IPS-20b (cell line): Measurements from ENCODE around the gene KANSL3.

Experiments
- H3K27ac ChIP-seq: one replicate; pipeline ENCODE4 v1.5.1; 2013; ENCODE audit warnings: low read length
- H3K27me3 ChIP-seq: 2 replicates; pipeline ENCODE4 v1.6.1; 2013; ENCODE audit warnings: mild to moderate bottlenecking, low read length, inconsistent platforms; ENCODE audit not compliant: insufficient read depth
- H3K36me3 ChIP-seq: 2 replicates; pipeline ENCODE4 v1.6.1; 2013; ENCODE audit warnings: low read depth, mild to moderate bottlenecking, inconsistent platforms, low read length, moderate library complexity; ENCODE audit not compliant: insufficient read depth
- H3K4me1 ChIP-seq: 2 replicates; pipeline ENCODE4 v1.6.1; 2013; ENCODE audit warnings: mild to moderate bottlenecking, control low read depth, inconsistent platforms, low read length, moderate library complexity; ENCODE audit not compliant: insufficient read depth
- H3K4me3 ChIP-seq: 2 replicates; pipeline ENCODE4 v1.5.1; 2013; ENCODE audit warnings: mild to moderate bottlenecking, low read length, inconsistent platforms
- H3K9ac ChIP-seq: 2 replicates; pipeline ENCODE4 v1.6.1; 2013; ENCODE audit warnings: low read depth, mild to moderate bottlenecking, inconsistent platforms, low read length, moderate library complexity
- H3K9me3 ChIP-seq: 2 replicates; pipeline ENCODE4 v1.6.1; 2013; ENCODE audit warnings: mild to moderate bottlenecking, low read depth, low read length, inconsistent platforms; ENCODE audit not compliant: insufficient read depth

Gene KANSL3

GRCh38 chr2:96649342-96649741 is 11.2 kb upstream of the KANSL3 start:
- no peaks in the 10 kb centered on the region for H3K9me3 ChIP-seq
- no peaks in the 10 kb centered on the region for H3K4me1 ChIP-seq
- H3K27me3 ChIP-seq = no peaks in the 10 kb centered on the region
- no peak overlapping the region for H3K27ac ChIP-seq
- no peak overlapping the region for H3K4me3 ChIP-seq
- H3K36me3 ChIP-seq = no peaks in the 10 kb centered on the region
- H3K9ac ChIP-seq = no peak overlapping the region

DNA sequence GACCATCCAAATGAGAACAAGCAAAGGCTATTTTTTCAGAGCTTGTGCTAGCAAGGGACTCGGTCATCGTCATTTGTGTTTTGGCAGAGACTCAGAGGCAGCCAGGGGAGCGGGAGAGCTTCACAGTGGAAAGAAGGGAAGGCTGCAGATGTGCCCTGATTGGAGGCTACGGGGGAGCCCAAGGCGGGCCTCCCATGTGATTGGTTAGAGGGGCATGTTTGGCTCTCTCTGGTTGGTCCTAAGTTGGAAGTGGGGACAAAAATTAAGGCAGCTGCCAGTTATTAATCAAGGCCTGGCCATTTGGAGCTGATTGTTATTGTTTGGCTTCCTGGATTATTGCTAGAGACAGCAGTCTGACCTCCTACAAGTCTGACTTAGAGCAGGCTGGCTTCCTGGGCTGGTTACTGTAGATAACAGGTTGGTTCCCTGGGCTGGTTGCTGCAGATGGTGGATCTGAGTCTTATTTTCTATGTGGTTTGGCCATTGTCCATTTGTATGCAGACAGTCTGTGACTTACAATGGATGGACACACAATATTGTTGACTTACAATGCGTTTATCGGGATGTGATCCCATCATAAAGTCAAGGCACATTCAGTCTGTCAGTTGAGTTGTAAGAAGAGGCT is 10.3 kb upstream of the KANSL3 start:
- Histone ChIP-seq H3K4me1 (no peaks in the 10 kb centered on the region), H3K36me3 (no peaks in the 10 kb centered on the region), H3K27me3 (no peaks in the 10 kb centered on the region), H3K4me3 (no peak overlapping the region), H3K9me3 (no peaks in the 10 kb centered on the region), H3K9ac (no peak overlapping the region), H3K27ac (no peak overlapping the region)

- H3K4me3 ChIP-seq = no peak overlapping the region
- H3K4me1 ChIP-seq = no peaks in the 10 kb centered on the region
- H3K9me3 ChIP-seq = no peaks in the 10 kb centered on the region
- no peaks in the 10 kb centered on the region for H3K27me3 ChIP-seq
- no peak overlapping the region for H3K9ac ChIP-seq
- H3K27ac ChIP-seq = no peak overlapping the region
- H3K36me3 ChIP-seq = no peaks in the 10 kb centered on the region
These were observed 9.6 kb upstream of the KANSL3 start for GRCh38 chr2:96647681-96648080.

DNA sequence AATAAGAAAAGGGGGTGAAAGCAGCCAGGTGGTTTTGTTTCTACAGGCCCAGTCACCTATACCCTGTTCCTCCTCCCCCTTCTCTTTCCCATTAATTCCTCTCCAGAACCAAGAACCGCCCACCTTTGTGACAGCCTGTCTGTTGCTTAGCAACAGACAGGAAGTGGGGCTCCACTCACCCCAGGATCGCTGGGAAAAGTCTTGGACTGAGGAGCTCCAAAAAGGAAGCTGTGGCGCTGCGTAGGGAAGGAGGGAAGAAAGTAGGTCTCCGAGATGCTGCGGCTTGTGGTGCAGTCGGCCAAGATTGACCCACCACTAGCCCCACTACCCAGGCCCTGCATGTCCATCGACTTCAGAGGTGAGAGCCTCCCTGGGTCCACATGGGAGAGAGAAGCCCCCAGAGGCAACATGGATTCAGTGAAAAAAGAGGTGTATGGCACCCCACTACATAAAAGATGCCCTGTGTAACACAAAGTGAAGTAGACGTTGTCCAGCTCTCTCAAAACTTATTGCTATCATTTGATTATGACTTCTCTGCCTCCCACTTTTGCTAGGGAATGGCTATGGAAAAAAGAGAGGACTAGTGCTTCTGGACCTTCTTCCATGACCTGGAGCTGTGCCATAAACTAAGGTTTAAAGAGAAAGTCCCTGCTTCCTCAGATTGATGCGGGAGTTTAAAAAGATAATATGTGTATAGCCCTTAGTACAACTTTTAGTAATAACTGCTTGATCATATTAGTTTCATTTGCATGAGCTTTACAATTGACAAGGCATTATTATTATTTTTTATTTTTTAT is 4.7 kb upstream of the KANSL3 start, which contains the start of gene FER1L5:
TSS of gene FER1L5 (plus strand) at position 201 of the 797 bp plus-strand sequence. CDS start at position 274, 73 bp downstream.
- Histone ChIP-seq H3K4me3 (peak within 1 kb of the TSS; percentile 67; the same call in 1 of the 2 replicates), H3K4me1 (no peaks in the 10 kb centered on the region), H3K9me3 (no peaks in the 10 kb centered on the region), H3K27ac (no peak within 1 kb of the TSS), H3K27me3 (no peaks in the 10 kb centered on the region), H3K9ac (peak within 1 kb of the TSS; percentile 65; the same call in 1 of the 2 replicates), H3K36me3 (no peaks in the 10 kb centered on the region)

DNA sequence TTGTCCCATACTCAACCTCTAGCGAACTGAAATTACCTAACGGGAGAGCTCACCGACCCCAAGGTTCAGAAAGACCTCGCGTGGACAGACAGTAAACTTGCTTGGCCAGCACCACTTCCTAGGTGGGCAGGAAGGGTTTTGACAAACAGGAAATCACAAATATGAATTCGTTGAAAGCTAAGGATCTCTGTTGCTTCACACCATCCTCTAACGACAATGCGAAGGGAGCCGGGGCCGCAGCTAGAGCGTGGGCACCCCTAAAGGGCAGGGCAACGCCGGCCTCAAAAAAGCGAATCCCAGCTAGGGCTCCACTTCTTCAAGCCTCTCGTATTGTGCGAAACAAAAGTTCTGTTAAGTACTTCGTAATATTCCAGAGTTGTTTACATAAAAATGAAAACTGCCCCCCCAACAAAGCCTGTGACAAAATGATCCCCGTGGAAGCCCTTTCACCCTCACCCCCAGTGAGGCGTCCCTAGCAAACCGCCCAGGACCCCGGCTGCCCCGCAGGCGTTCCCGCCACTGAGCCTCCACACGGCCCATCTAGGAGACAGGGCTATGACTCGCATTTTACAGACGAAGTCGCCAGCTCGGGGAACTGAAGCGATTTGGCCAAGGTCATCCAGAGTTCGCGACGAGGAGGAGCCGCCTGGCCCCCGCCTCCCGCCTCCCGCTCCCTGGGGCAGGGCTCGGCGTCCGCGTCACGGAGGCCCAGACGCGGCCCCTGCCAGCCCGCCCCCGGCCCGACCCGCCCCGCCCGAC is 548 bp downstream of the KANSL3 start:
- no peaks in the 10 kb centered on the region for H3K27me3 ChIP-seq
- H3K36me3 ChIP-seq = peaks cover 24% of the 10 kb centered on the region
- peak overlapping the region; percentile 80; the same call in 1 of the 2 replicates for H3K9ac ChIP-seq
- no peak overlapping the region for H3K27ac ChIP-seq
- H3K4me3 ChIP-seq = peak overlapping the region; percentile 91
- no peaks in the 10 kb centered on the region for H3K9me3 ChIP-seq
- H3K4me1 ChIP-seq = peaks cover 4% of the 10 kb centered on the region; the same call in 1 of the 2 replicates

DNA sequence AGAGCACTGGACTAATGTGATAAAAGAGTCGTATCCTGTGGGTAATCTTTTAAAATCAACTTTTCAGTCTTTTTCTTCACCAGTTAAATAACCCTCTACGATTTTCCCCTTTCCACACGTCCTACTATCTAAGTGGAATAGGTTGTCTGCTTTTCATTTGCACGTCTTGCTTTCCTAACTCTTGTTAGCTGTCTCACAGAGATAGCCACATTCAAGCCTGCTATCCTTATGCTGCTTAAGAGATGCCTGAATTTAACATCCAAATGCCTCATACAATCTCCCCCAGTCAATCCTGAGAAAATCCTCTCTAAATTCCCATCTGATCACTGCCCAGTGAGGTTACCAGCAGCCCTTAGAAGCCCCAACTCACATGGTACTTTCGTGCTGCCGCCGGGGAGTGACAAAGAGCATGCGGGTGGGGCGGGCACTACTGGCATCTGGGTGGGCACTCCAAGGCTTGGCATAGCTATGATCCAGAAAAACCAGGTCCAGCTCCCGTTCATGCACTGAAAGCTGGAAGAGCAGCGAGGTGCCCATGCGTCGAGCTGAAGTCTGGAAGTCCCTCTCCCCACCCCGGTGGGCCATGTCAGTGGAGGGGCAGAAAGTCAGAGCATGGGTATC is 1.5 kb downstream of the KANSL3 start:
- Histone ChIP-seq H3K27me3 (no peaks in the 10 kb centered on the region), H3K9ac (peak overlapping the region; percentile 80; the same call in 1 of the 2 replicates), H3K9me3 (no peaks in the 10 kb centered on the region), H3K4me3 (peak overlapping the region; percentile 91), H3K4me1 (peaks cover 4% of the 10 kb centered on the region; the same call in 1 of the 2 replicates), H3K36me3 (peaks cover 32% of the 10 kb centered on the region), H3K27ac (no peak overlapping the region)

DNA sequence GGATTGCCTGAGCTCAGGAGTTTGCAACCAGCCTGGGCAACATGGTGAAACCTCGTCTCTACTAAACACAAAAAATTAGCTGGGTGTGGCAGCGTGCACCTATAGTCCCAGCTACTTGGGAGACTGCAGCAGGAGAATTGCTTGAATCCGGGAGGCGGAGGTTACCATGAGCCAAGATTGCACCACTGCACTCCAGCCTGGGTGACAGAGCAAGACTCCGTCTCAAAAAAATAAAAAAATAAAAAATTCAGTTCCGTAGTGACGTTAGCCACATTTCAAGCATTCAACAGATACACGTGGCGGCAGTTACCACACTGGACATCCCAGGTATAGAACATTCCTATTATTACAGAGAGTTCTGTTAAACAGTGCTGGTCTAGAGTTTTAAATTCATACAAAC is 4.5 kb downstream of the KANSL3 start:
- H3K27me3 ChIP-seq = no peaks in the 10 kb centered on the region
- peaks cover 55% of the 10 kb centered on the region for H3K36me3 ChIP-seq

DNA sequence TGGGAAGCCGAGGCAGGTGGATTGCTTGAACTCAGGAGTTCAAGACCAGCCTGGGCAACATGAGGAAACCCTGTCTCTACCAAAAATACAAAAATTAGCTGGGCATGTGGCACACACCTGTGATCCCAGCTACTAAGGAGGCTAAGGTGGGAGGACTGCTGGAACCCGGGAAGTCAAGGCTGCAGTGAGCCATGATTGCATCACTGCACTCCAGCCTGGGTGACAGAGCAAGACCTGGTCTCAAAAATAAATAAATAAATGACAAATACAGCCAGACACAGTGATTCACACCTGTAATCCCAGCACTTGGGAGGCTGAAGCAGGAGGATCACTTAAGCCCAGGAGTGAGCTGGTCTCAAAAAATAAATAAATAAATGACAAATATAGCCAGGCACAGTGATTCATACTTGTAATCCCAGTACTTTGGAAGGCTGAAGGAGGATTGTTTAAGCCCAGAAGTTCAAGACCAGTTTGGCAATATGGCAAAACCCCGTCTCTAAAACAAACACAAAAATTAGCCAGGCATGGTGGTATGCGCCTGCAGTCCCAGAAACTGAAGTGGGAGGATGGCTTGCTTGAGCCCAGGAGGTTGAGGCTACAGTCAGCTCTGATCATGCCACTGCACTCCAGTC is 6.2 kb downstream of the KANSL3 start:
- Histone ChIP-seq H3K9ac (no peak overlapping the region), H3K27ac (no peak overlapping the region), H3K36me3 (peaks cover 70% of the 10 kb centered on the region), H3K4me3 (no peak overlapping the region), H3K4me1 (peaks cover 2% of the 10 kb centered on the region; the same call in 1 of the 2 replicates), H3K27me3 (no peaks in the 10 kb centered on the region), H3K9me3 (no peaks in the 10 kb centered on the region)

More for the DNA sequence above, 4.5 kb downstream of the KANSL3 start:
- H3K4me1 ChIP-seq = peaks cover 4% of the 10 kb centered on the region; the same call in 1 of the 2 replicates
- no peaks in the 10 kb centered on the region for H3K9me3 ChIP-seq
- no peak overlapping the region for H3K4me3 ChIP-seq
- no peak overlapping the region for H3K9ac ChIP-seq
- H3K27ac ChIP-seq = no peak overlapping the region

GRCh38 chr2:96626553-96626942 is 11.6 kb downstream of the KANSL3 start:
- Histone ChIP-seq H3K9ac (no peak overlapping the region), H3K9me3 (no peaks in the 10 kb centered on the region), H3K27me3 (no peaks in the 10 kb centered on the region), H3K4me3 (no peak overlapping the region), H3K27ac (no peak overlapping the region), H3K36me3 (peaks cover 56% of the 10 kb centered on the region), H3K4me1 (no peaks in the 10 kb centered on the region)

- Histone ChIP-seq H3K4me1 (no peaks in the 10 kb centered on the region), H3K27ac (no peak overlapping the region), H3K27me3 (no peaks in the 10 kb centered on the region), H3K9me3 (no peaks in the 10 kb centered on the region), H3K4me3 (no peak overlapping the region), H3K36me3 (peaks cover 49% of the 10 kb centered on the region), H3K9ac (no peak overlapping the region)
These were observed 12.2 kb downstream of the KANSL3 start for GRCh38 chr2:96625571-96626552.
